Measurements from ENCODE around the gene CFAP119. TPM values are rescaled to one million over a fixed set of nuclear protein-coding genes. Genes with fewer than 3 reads are reported as not detected.

The CFAP119 gene
- total RNA-seq, 1 experiment from 2014 or later = 4.6 TPM

- no peak for DNase-seq (ENCODE audit: extremely low read depth, low read depth)
These were observed 46.0 kb downstream of the CFAP119 start for GRCh38 chr16:30715750-30716445.

- DNase-seq (ENCODE audit: extremely low read depth, low read depth) = no peak
These were observed 50.1 kb downstream of the CFAP119 start for GRCh38 chr16:30711712-30712111.

- no peak for DNase-seq (ENCODE audit: extremely low read depth, low read depth)
These were observed 50.9 kb downstream of the CFAP119 start for GRCh38 chr16:30710971-30711370.

Small RNA genes within 50 kb of the gene (small RNA-seq; reads per million reads assigned to genes)
- gene SNORA30 = 5.9 to 14.3 reads per million in 2 experiments

Other genes with a start within 250 kb of the CFAP119 start
- 37.7 and 39.0 TPM in 2 replicates for gene ZNF768, start 235.5 kb downstream of the CFAP119 start, total RNA-seq (2014; rRNA removed; shearing (Covaris generic))
- 6.2 and 6.6 TPM in 2 replicates for gene ZNF747, start 227.2 kb downstream of the CFAP119 start, total RNA-seq (2014; rRNA removed; shearing (Covaris generic))
- gene ZNF764, start 203.7 kb downstream of the CFAP119 start, total RNA-seq (2014; rRNA removed; shearing (Covaris generic)) = 7.7 and 8.5 TPM in 2 replicates
- gene ZNF688, start 190.3 kb downstream of the CFAP119 start, total RNA-seq (2014; rRNA removed; shearing (Covaris generic)) = 5.8 and 7.7 TPM in 2 replicates
- gene ZNF785, start 176.4 kb downstream of the CFAP119 start, total RNA-seq (2014; rRNA removed; shearing (Covaris generic)) = 0.14 and 0.45 TPM in 2 replicates
- 8.2 and 10.0 TPM in 2 replicates for gene ZNF689, start 151.7 kb downstream of the CFAP119 start, total RNA-seq (2014; rRNA removed; shearing (Covaris generic))
- gene PRR14, start 111.1 kb downstream of the CFAP119 start, total RNA-seq (2014; rRNA removed; shearing (Covaris generic)) = 13.0 and 15.7 TPM in 2 replicates
- 26.0 and 29.3 TPM in 2 replicates for gene FBRS, start 103.6 kb downstream of the CFAP119 start, total RNA-seq (2014; rRNA removed; shearing (Covaris generic))
- gene SRCAP, start 62.9 kb downstream of the CFAP119 start, total RNA-seq (2014; rRNA removed; shearing (Covaris generic)) = 5.5 and 10.0 TPM in 2 replicates
- gene PHKG2, start 13.6 kb downstream of the CFAP119 start, total RNA-seq (2014; rRNA removed; shearing (Covaris generic)) = 14.3 and 16.6 TPM in 2 replicates
- 86.3 and 87.1 TPM in 2 replicates for gene RNF40, start 260 bp upstream of the CFAP119 start, total RNA-seq (2014; rRNA removed; shearing (Covaris generic))
- 10.9 and 11.1 TPM in 2 replicates for gene ZNF629, start 25.1 kb upstream of the CFAP119 start, total RNA-seq (2014; rRNA removed; shearing (Covaris generic))
- gene BCL7C, start 132.0 kb upstream of the CFAP119 start, total RNA-seq (2014; rRNA removed; shearing (Covaris generic)) = 34.1 and 45.1 TPM in 2 replicates
- 0.59 and 0.92 TPM in 2 replicates for gene CTF1, start 134.6 kb upstream of the CFAP119 start, total RNA-seq (2014; rRNA removed; shearing (Covaris generic))
- 12.3 and 14.2 TPM in 2 replicates for gene FBXL19, start 161.5 kb upstream of the CFAP119 start, total RNA-seq (2014; rRNA removed; shearing (Covaris generic))
- gene ORAI3, start 187.0 kb upstream of the CFAP119 start, total RNA-seq (2014; rRNA removed; shearing (Covaris generic)) = 20.1 and 21.9 TPM in 2 replicates
- 5.0 and 6.8 TPM in 2 replicates for gene SETD1A, start 195.7 kb upstream of the CFAP119 start, total RNA-seq (2014; rRNA removed; shearing (Covaris generic))
- 16.0 and 17.0 TPM in 2 replicates for gene HSD3B7, start 223.1 kb upstream of the CFAP119 start, total RNA-seq (2014; rRNA removed; shearing (Covaris generic))
- gene STX1B, start 248.6 kb upstream of the CFAP119 start, total RNA-seq (2014; rRNA removed; shearing (Covaris generic)) = 0.10 and 0.46 TPM in 2 replicates